Left ventricle myocardium superior (tissue), 1 donor: Measurements from ENCODE around the gene TADA3. TPM values are rescaled to one million over a fixed set of nuclear protein-coding genes. Genes with fewer than 3 reads are reported as not detected.
"Not testable (repeated sequence)": the region's sequence is repeated elsewhere in the genome, so short reads cannot be mapped to it uniquely, and the experiment has no call there.

ENCODE experiments used
- ATAC-seq: fragments of 200-7000 bp; cut with Tn5 transposase; one replicate; pipeline ENCODE4 v1.9.1; 2020; ENCODE audit warnings: mild to moderate bottlenecking, moderate library complexity
- DNase-seq: peaks from one replicate; pipeline ENCODE4 v3.0.0-alpha.2; 2020
- intact Hi-C: fragments of 100-400 bp; cut with micrococcal nuclease; formaldehyde crosslinking; loops from one replicate; pipeline ENCODE4 v1.11.0; 2022
- total RNA-seq: library from RNA; stranded (reverse); fragmentation: NEBNext Ultra II Directional; extraction: Animal tissue kit (Norgen Biotek cat#: 25700); gene quantifications from one replicate; pipeline ENCODE4 v1.2.1, GENCODE V29; 2021
- donor health status: DM: no; HTN: yes; CAD: no; lungs with severe emphysema.

Gene TADA3
- total RNA-seq, 1 donor from 2014 or later, result 45.9 TPM

DNA sequence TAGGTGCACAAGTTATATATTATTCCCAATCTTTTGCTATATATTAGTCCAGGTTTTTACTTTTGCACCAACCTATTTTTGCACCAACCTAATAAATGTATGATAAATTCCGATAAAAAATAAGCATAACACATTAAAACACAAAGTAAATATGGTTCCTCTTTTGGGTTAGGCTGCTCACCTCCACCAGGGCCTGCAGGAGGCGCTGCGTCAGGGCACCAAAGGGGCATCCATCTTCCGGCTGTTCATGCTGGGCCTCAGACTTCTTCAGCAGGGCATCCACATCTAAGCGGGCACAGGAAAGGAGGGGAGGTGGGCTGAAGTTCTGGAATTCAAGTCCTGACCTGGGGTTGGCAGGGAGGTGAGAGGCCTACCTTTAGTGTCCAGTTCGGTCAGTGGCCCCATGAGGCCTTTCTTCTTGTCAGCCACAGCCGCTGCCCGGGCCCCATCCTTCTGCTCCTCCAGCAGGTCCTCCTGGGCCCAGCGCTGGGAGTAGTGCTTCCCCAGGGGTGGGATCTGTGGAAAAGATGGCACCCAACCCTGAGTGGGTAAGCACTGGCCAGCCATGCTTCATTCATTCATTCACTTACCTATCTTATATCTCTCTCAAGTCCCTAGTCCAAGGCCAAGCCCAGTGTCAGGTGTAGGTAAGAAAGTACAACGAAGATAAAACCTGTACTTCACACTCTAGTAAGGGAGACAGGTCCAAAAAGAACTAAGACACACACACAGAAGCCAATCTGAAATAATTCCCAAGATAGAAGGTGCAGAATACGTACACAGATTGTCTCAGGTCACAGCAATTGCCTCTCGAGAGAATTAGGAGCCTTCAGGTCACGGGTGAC lies 5.2 kb downstream of the TADA3 start:
- intact Hi-C loops, result no loop called here
- DNase-seq, result no peak
- ATAC-seq, result no peak

- ATAC-seq (no peak), DNase-seq (no peak)
- intact Hi-C loops, result no loop called here
Observed at GRCh38 chr3:9786209-9786739, 6.0 kb downstream of the TADA3 start.

DNA sequence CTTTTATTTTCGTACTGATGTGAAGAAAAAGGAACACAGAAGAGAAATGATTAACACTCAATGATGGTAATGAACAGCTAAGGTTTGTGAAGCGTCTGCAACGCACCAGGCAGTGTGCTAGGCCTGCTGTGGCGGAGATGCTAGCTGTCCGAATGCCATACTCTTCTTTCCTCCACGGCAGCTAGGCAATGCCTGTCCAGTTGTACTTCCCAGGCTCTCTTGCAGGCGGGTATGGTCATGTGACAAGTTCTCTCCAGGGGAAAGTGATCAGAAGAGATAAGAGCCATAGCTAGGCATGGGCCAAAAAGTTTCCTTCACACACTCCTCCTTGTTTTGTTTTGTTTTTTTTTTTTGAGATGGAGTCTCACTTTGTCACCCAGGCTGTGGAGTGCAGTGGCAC lies 6.7 kb downstream of the TADA3 start:
- intact Hi-C loops, result no loop called here
- ATAC-seq, result no peak

GRCh38 chr3:9784965-9785364 lies 7.3 kb downstream of the TADA3 start:
- ATAC-seq (no peak), DNase-seq (no peak)
- intact Hi-C loops, result no loop called here

More for the DNA sequence above, 6.7 kb downstream of the TADA3 start:
- no peak for DNase-seq

DNA sequence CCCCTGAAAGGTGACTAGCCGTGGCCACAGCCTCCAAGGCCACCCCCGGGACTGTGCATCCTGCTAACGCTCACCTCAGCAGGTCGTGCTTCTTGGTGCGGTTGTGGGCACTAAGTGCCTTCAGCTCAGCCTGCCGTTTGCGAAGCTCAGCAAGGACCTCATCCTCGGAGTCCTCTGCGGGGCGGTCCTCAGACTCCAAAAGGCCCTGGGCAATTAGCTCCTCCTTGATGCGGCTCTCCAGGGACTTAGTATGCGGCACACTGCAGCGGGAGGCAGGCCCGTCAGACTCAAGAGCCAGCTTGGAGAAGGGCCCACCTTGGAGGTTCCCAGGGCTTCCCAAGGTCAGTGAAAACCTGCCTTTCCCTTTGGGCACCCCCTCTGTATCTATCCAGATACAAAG lies 8.3 kb downstream of the TADA3 start:
- DNase-seq (no peak), ATAC-seq (no peak)
- intact Hi-C loops, result no loop called here

GRCh38 chr3:9782770-9783169 lies 9.5 kb downstream of the TADA3 start:
- DNase-seq (no peak), ATAC-seq (no peak)
- intact Hi-C loops, result no loop called here

DNA sequence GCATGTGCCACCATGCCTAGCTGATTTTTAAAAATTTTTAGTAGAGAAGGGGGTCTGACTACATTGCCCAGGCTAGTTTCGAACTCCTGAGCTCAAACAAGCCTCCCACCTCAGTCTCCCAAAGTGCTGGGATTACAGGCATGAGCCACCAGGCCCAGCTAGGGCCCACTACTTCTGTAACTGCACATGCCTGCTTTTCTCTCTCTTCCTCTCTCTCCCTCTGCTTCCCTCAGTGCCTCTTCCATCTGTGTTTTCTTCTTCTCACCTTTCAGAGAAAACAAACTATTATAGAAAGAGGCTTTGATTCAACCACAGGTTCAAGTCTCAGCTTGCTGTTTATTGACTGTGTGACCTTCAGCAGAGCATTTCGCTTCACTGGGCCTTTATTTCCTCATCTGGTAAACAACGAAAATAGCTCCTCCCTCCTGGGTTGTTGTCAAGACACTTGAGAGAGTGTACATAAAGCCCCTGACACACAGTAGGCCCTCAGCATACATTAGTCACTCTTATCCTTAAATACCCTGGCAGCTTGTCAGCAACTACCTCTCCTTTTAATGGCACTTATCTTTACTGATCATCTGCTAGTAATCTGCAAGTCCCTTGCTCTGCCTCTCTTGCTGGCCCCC lies 10.2 kb downstream of the TADA3 start:
- intact Hi-C loops, result no loop called here
- ATAC-seq, result no peak
- DNase-seq, result no peak

DNA sequence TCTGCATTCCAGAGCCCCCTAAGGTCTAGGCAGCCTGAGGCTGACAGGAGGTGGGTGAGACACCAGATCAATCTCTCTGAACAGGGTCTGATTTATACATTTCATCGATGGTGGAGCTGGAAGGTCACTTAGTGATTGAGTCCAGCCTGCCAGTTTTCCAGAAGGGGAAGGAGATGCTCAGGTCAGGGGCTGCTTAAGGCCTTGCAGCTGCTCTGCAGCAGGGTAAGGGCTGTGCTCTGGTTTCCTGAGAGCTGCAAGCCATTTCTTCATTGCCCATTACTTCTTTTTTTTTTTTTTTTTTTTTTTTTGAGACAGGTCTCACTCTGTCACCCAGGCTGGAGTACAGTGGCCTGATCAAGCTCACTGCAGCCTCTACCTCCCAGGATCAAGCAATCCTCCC lies 10.7 kb downstream of the TADA3 start:
- ATAC-seq, result no peak
- no peak for DNase-seq
- intact Hi-C loops, result no loop called here

DNA sequence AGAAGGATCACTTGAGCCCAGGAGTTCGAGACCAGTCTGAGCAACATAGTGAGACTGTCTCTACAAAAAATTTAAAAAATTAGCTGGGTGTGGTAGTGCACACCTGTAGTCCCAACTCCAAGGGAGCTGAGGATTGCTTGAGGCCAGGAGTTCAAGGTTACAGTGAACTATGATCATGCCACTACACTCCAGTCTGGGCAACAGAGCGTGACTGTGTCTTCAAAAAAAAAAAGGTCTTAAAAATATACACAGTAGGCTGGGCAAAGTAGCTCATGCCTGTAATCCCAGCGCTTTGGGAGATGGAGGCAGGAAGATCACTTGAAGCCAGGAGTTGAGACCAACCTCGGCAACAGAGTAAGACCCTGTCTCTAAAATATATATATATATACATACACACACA lies 11.4 kb downstream of the TADA3 start:
- ATAC-seq, result no peak
- intact Hi-C loops, result no loop called here
- DNase-seq, result no peak

- ATAC-seq, result no peak
- intact Hi-C loops, result no loop called here
- no peak for DNase-seq
Observed at GRCh38 chr3:9780458-9780812, 11.8 kb downstream of the TADA3 start.

DNA sequence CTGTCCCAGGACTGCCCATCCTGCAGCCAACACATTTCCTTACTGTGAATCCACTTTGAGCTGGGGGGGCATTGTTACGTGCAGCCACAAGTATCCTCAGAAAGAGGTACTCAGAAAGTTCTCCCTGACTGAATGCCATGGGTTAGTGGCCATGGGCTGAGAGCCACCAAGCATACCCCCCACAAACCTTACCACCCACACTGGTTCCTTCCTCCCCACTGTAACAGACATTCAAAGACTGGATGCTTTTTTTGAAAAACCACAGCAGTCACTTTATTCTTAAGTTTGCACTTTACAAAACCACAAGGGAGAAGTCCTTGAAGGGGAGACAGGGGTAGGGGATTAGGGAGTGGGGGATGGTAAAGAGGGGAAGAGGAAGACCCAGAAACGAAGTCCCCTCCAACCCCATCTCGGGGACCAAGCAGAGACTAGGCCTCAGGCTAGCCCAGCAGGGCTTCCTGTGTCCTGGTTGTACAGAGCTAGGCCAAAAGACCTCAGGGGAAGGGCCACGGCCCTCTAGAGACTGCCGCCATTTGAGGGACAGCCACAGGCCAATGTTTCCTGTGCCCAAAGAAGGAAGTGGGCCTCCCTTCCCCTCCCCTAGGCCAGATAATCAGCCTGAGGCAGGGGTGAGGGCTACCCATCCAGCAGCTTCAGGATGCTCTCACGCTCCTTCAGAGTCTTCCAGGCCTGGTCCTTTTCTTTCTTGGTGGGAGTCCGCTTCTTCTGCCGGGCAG lies 12.4 kb downstream of the TADA3 start:
- peak; percentile 67 for ATAC-seq
- intact Hi-C loops, result no loop called here
- no peak for DNase-seq

DNA sequence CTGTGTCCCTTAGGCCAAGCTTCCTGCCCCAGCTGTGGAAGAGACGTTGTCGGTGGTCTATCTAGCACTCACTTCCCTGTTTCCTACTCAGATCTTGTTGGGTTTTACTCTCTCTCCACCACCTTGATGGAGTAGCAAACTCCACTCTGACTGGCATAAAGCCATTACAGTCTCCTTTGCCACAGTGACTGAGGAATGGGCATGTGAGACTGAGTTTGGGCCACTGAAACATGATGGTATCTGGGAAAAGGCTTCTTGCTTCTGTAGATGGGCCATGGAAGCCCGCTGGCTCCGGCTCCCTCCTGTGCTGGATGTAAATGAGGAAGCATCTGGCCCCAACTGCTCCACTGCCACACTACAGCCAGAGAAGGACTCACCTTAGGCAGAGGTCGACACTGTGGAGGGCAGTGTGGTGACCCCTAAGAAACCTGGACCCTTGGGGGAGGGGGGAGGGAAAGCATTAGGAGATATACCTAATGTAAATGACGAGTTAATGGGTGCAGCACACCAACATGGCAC lies 13.1 kb downstream of the TADA3 start:
- ATAC-seq, result no peak
- no peak for DNase-seq
- intact Hi-C loops, result no loop called here

- intact Hi-C loops, result no loop called here
- ATAC-seq (no peak), DNase-seq (no peak)
Observed at GRCh38 chr3:9778143-9779074, 13.9 kb downstream of the TADA3 start.

GRCh38 chr3:9777694-9778021 lies 14.6 kb downstream of the TADA3 start:
- intact Hi-C loops, result no loop called here
- no peak for DNase-seq
- ATAC-seq, result no peak

DNA sequence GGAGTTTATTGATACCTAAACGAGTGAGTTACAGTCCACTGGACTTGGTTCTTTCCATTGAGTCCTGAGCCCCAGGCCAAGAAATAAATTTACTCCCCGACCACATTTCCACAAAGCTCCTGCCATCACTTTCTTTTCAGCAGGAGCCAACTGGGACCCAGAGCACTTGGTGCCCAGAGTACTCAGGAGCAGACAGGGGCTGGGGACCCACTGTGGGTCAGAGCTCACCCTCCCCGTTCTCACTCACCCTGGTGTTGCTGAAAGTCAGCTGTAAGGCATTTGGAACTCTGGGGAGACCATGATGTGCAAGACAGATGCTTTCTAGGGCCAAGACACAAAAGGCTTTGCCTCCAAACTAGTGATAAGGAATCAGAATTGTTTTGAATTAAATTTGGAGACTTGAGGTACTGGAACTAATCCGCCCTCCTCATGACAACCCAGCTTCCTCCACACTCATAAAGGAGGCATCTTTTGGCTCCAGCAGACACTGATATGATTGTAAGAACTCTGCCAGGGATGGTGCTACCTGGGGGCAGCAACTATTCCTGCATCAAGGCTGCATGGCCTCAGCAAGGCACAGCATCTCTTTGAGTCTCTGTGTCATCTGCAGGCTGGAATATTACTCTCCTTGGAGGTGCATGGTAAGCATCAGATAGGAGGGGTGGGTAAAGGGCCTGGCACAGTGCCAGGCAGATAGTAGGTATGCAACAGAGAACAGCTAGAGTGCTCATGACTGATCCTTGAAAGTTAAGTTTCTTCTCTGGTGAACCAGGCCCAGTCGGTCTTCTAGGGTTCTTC lies 15.2 kb downstream of the TADA3 start:
- no peak for DNase-seq
- no peak for ATAC-seq
- intact Hi-C loops, result no loop called here

GRCh38 chr3:9771007-9771406 lies 21.3 kb downstream of the TADA3 start:
- intact Hi-C loops, ATAC-seq, DNase-seq: not testable (repeated sequence)

- ATAC-seq (peak; percentile 50), DNase-seq (peak; percentile 92)
- intact Hi-C loops, result no loop called here
Observed at GRCh38 chr3:9770276-9770812, 21.9 kb downstream of the TADA3 start.
